ENCODE measurements around the gene COL15A1.

Gene COL15A1

DNA sequence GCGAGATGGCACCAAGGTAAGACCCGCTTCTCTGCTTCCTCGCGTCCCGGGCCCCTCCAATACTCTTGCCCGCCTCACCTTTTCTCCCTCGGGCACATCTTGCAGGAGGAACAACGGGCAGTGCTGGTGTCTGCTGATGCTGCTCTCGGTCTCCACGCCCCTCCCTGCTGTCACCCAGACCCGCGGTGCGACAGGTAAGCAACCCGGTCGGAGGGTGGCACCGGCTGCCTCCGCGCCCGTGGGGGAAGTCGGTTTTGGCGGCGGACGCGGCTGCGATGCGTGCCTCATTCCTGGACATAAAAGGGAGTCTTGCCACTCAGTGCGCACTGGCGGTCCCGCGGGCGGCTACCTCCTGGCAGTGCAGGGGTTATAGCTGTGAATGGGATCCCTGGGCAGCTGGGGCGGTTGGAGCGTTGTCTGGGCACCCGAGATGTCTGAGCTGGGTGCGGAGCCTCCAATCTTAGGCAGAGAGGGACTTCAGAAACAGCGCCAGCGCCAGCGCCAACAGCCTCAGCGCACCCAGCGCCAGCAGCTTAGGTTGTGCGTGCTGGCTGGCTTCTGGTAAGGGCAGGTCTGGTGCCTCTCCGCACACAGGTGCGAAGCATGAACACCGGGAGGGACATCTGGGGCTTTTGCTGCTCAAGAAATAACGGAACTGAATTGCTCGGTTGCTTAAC, 488 bp downstream of the COL15A1 start:
- DNase-seq = peak; percentile 68 to 77

DNA sequence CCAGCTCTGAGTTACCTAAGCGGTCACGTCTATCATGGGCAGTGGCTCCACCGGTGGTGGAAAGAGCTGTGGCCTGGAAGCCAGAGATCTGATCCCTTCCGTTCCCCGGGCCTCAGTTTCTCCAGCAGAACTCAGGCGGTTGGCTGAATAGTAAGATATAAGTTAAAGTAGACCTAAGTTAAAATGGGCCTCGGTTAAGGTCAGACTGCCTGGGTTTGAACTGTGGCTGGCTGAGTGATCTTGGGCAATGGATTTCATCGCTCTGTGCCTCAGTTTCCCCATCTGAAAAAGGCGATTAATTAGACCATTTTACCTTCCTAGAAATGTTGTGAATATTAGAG, 997 bp downstream of the COL15A1 start:
- TF ChIP-seq GATA1 (IDR thresholded peaks at IDR 0.05; ENCODE audit: low read depth, low read length) (no peak), POLR2A (IDR thresholded peaks at IDR 0.05; ENCODE audit: low read length) (no peak)

More for the DNA sequence above, 488 bp downstream of the COL15A1 start:
- TF ChIP-seq POLR2A (IDR thresholded peaks at IDR 0.05; ENCODE audit: low read length) = no peak

GRCh38 chr9:98949565-98949964, 5.9 kb downstream of the COL15A1 start:
- DNase-seq = no peak
- TF ChIP-seq GATA1 (IDR thresholded peaks at IDR 0.05; ENCODE audit: low read depth, low read length) (no peak), POLR2A (IDR thresholded peaks at IDR 0.05; ENCODE audit: low read length) (no peak)

More for the DNA sequence above, 997 bp downstream of the COL15A1 start:
- no peak for DNase-seq

DNA sequence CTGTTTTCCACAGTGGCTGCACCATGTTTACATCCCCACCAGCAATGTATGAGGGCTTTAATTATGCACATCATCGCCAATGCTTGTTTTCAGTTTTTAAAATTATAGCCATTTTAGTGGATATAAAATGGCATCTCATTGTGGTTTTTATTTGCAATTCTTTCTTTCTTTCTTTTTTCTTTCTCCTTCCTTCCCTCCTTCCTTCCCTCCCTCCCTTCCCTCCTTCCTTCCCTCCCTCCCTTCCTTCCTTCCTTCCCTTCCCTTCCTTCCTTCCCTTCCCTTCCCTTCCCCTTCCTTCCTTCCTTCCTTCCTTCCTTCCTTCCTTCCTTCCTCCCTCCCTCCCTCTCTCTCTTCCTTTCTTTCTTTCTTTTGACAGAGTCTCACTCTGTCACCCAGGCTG, 6.6 kb downstream of the COL15A1 start:
- TF ChIP-seq POLR2A (IDR thresholded peaks at IDR 0.05; ENCODE audit: low read length) = no peak
- TF ChIP-seq GATA1 (IDR thresholded peaks at IDR 0.05; ENCODE audit: low read depth, low read length) = no peak
- no peak for DNase-seq

- TF ChIP-seq POLR2A (IDR thresholded peaks at IDR 0.05; ENCODE audit: low read length) (no peak), GATA1 (IDR thresholded peaks at IDR 0.05; ENCODE audit: low read depth, low read length) (no peak)
- no peak for DNase-seq
Measured at GRCh38 chr9:98951967-98952366, 8.3 kb downstream of the COL15A1 start.

GRCh38 chr9:98953581-98954243, 10.0 kb downstream of the COL15A1 start:
- TF ChIP-seq GATA1 (IDR thresholded peaks at IDR 0.05; ENCODE audit: low read depth, low read length) (no peak), POLR2A (IDR thresholded peaks at IDR 0.05; ENCODE audit: low read length) (no peak)
- no peak for DNase-seq

DNA sequence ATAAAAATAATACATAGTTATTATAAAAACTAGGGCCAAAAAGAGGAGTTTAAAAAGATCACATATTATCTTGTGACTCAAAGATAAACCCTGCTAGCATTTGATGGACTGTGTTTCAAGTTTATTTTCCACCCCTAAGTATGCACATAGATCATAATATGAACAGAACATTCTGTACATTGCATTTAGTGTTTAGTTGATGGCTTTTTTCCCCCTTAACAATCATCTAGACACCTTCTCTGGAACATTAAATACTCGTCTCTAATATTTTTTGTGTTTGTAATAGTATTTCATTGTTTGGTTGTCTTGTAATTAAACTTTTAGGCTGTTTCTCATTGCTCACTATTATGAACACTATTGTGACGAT, 10.5 kb downstream of the COL15A1 start:
- DNase-seq = no peak
- TF ChIP-seq GATA1 (IDR thresholded peaks at IDR 0.05; ENCODE audit: low read depth, low read length) (no peak), POLR2A (IDR thresholded peaks at IDR 0.05; ENCODE audit: low read length) (no peak)

GRCh38 chr9:98955259-98955658, 11.6 kb downstream of the COL15A1 start:
- TF ChIP-seq POLR2A (IDR thresholded peaks at IDR 0.05; ENCODE audit: low read length) (no peak), GATA1 (IDR thresholded peaks at IDR 0.05; ENCODE audit: low read depth, low read length) (no peak)
- DNase-seq = no peak

DNA sequence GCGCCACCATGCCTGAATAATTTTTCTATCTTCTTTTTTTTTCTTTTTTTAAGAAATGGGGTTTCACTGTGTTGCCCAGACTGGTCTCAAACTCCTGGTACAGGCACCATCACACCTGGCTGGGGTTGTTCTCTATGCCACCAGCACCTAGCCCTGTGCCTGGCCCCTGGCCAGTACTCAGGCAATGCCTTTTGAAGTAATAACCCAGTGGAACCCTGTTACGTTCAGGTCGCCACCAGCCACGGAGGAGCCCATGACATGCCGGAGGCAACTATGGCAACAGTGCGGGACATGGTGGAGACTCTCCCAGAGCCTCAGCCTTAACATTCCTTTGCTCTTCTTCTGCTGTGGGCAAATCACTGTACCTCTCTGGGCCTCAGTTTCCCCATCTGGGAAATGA, 14.1 kb downstream of the COL15A1 start:
- DNase-seq = no peak
- TF ChIP-seq POLR2A (IDR thresholded peaks at IDR 0.05; ENCODE audit: low read length) (no peak), GATA1 (IDR thresholded peaks at IDR 0.05; ENCODE audit: low read depth, low read length) (no peak)

GRCh38 chr9:98958271-98958984, 14.7 kb downstream of the COL15A1 start:
- TF ChIP-seq GATA1 (IDR thresholded peaks at IDR 0.05; ENCODE audit: low read depth, low read length) (no peak), POLR2A (IDR thresholded peaks at IDR 0.05; ENCODE audit: low read length) (no peak)
- DNase-seq = no peak

DNA sequence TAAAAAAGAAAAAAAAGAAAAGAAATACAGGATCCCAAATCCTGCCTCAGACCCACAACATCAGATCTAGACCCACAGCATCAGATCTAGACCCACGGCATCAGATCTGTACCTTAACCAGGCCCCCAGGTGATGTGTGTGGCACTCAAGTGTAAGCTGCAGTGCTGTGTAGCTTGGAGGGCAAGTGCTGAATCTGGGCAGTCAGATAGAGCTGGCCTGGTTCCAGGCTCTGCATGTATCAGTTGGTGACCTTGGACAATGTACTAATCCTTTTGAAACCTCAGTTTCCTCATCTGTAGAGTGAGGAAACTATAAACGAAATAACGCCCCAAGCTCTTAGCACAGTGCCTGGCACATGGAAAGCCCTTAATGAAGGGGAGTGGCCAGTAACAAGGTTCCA, 16.7 kb downstream of the COL15A1 start:
- TF ChIP-seq GATA1 (IDR thresholded peaks at IDR 0.05; ENCODE audit: low read depth, low read length) (no peak), POLR2A (IDR thresholded peaks at IDR 0.05; ENCODE audit: low read length) (no peak)
- peak in 1 of 2 experiments; percentile 22 for DNase-seq

GRCh38 chr9:98961513-98962180, 17.9 kb downstream of the COL15A1 start:
- no peak for DNase-seq
- TF ChIP-seq POLR2A (IDR thresholded peaks at IDR 0.05; ENCODE audit: low read length) (no peak), GATA1 (IDR thresholded peaks at IDR 0.05; ENCODE audit: low read depth, low read length) (no peak)

DNA sequence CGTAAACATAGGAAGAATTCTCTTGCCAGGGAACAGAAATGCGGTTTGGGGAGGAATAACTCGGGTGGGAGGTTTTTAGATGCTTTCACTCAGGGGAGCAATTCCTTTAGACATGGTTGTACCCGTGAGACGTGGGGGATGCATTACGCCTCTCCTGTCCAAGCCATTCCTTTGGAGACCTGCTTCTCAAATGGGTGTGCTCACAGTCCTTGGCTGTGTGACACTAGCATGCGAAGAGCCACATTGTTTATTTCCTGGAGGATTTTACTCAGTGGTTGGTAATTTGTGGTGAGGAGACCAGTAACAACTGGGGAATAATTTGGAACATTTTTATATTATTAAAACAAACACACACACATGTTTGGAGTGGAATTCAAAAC, 18.5 kb downstream of the COL15A1 start:
- TF ChIP-seq GATA1 (IDR thresholded peaks at IDR 0.05; ENCODE audit: low read depth, low read length) (no peak), POLR2A (IDR thresholded peaks at IDR 0.05; ENCODE audit: low read length) (no peak)
- DNase-seq = no peak

DNA sequence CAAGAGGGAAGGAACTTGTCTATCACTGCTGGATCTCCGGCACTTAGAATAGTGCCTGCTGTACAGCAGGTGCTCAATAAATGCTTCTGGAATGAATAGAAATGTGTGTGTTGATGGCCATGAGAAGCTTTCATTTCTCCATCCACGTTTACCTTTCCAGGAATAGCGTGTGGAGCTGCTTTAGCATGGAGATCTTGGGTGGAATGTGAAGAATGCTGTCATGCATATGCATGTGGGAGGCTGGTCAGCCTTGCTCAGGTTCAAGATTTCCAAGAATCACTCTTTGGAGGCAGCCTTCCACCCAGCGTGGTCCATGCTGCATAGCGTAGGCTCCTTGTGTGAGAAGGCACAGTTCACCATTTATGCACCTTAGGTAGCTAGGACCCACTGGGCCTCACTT, 19.2 kb downstream of the COL15A1 start:
- DNase-seq = no peak
- TF ChIP-seq GATA1 (IDR thresholded peaks at IDR 0.05; ENCODE audit: low read depth, low read length) = no peak
- TF ChIP-seq POLR2A (IDR thresholded peaks at IDR 0.05; ENCODE audit: low read length) = no peak
